ENCODE data around the gene PSORS1C2. TPM values are rescaled to one million over a fixed set of nuclear protein-coding genes. Genes with fewer than 3 reads are reported as not detected.

PSORS1C2 gene
- not detected in 2 replicates for total RNA-seq

DNA sequence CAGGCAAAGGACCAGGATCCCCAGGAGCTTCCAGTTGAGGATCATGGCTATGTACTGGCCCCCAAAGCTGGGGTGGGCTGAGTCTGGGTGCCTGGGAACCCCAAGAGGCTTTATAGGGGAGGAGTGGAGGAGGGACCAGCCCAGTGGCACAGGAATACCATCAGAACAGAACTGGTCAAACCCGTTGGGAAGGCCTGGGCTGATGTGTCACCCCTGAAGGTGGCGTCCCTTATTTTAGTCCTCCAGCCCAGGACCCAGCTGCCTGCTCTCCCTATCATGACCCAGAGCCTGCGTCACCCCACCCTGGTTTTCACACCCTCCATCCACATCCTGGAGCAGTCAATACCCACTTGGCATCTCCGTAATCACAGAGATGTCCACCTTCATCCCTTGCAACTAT, at the start of gene PSORS1C2:
PSORS1C2 (minus strand) TSS at position 85 of the 400 bp plus-strand sequence; CDS start at position 45, 40 bp downstream.

DNA sequence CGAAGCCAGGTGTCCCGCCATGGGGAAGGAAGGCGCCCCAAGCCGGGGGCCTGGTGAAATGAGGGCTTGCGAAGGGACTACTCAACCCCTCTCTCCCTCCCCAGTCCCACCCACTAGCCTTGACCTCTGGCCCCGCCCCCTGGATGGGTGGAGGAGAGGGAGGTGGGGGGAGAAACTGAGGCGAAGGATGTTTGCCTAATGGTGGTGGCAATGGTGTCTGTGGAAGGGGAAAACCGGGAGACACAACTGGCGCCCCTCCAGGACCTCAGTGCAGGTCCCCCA, 31.7 kb upstream of the PSORS1C2 start, which contains the start of gene POU5F1:
POU5F1 (minus strand) TSS at position 83 of the 282 bp plus-strand sequence; CDS start at position 21, 62 bp downstream.

DNA sequence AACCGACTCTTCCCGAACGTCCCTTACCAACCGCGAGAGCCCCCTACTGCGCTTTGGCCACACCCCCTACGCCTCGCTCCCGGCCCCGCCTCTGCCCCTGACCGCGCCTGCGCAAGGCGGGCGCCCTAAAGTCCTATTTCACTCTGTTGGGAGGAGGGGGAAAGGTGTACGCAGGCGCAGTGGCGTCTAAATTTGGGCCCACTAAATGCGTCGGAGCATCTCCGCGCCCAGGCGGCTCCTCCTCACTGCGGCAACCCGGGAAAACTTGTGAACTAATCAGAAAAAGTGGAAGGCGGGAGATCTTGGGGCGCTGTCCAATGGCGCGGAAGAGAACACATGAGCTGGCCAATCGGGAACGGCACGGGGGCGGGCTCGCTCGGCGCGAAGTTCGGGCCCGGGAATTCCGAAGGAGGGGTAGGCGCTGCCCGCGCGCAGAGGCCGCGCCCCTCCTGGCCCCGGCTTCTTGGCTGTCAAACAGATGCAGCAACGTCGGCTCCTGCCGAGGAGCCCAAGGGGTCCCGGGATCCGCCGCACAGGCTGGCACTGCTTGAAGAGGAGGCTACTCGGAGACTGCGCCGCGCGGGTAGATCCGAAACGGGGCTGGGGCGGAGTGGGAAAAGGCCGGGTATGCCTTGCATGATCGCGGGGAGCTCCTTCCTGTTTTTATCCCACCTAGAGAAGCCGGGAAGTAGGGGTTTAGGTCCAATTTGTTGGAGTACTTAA, 19.4 kb upstream of the PSORS1C2 start, which contains the start of gene TCF19:
TCF19 (plus strand) TSS at position 450 of the 723 bp plus-strand sequence. CDS start 881 bp downstream, outside the sequence.

DNA sequence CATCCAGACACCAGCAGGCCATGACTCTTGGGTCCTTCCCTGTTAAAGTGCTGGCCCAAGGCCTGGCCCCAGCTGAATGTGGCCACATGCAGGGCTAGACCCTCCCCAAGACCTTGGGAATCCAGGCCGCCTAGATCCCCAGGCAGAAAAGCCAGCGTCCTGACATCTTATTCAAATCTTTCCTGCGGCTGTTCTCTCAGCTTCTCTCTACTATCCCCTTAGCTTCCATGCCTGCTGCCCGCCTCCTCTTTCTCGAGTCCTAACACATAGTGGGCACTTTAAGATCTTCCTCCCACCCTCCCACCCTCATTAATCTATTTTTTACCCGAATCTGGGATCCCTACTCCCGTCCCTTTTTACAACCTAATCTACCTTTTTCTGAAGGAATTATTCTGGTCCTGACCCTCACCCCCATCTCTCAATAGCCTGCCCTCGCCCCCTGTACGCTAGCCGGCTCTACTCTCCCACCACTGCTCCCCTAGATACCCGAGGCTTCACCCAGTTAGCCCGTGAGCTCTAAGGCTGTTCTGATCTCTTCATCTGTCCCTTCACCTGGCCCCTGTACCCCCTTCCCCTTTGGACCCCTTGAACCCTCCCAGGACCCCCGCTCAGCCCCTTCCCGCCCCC, 18.8 kb upstream of the PSORS1C2 start, which contains the start of gene CCHCR1:
CCHCR1 (minus strand) TSS at position 290 of the 627 bp plus-strand sequence; CDS start at position 88, 202 bp downstream.

DNA sequence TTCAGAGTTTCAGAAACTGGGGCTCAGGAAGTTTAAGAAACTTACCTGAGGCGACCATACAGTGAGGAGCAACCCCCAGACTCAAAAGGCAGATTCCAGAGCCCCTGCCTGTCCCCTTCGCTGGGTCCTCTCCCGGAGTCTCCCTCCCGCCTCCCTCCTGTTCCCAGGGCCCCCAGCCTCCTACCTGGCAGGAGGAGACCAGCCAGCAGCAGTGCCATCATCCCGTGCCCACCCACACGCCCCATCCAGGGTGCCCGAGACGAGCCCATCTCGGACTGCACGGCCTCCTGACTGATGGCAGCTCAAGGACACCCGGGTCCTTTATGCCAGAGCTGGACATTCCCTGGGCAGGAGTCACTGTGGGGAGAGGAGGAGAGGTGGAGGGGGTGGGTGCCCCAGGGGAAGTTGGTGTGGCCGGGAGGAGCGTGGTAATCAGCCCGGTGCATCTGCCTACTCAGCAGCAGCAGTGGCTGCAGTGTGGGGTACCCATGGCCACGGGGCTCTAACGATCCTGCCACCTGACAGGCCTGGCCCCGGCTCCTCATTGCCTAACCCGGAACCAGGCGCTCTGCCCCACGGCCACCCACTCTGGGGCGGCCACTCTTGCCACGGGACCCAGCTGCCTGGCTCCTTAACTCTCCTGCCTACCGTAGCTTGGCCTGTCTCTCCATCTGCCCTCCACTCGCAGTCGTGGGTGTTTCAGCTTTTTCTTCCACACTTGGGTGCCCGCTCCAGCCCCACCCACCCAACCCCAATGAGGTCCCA, 18.5 kb downstream of the PSORS1C2 start, which contains the start of gene CDSN:
CDSN (minus strand) TSS at position 296 of the 765 bp plus-strand sequence; CDS start at position 269, 27 bp downstream.

DNA sequence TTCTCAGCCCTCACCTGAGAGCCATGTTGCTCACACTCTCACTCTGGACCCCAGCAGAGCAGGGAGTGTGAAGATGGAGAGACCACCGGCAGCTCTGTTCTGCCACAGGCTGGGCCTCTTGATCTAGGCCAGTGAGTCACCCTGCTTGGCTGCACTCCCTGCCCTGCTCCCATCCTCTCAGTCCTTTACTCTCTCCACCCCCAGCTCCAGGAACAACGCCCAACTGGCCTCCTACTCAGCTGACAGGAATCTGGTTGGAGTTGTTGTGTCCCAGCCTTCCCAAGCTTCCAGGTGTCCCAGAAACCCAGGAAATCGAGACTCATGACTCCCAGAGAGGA, 24.4 kb downstream of the PSORS1C2 start, which contains the start of gene PSORS1C1:
PSORS1C1 (plus strand) TSS at position 260 of the 338 bp plus-strand sequence. CDS start 14,833 bp downstream, outside the sequence.

DNA sequence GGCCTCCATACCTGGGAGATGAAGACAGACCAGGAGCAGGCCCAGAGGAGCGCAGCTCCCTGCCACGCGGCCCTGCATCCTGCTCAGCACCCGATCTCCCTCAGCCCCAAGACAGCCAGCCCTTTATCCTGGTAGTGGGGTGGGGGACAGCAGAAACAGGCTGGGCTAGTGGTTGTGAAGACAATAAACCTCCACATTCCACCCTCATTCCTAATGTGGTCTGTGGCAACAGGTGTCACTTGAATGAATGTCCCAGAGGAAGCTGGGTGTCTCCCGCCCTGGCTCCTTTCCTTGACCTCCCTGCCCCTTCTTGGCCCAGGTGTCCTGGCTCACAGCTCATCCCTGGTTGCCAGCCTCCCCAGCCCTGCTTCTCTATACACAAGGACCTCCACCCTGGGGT, 26.4 kb downstream of the PSORS1C2 start, which contains the start of gene C6orf15:
C6orf15 (minus strand) TSS at position 98 of the 400 bp plus-strand sequence; CDS start at position 78, 20 bp downstream.

Small RNAs within 50 kb of the gene (small RNA-seq; reads per million reads assigned to genes)
- gene POLR2LP1: not detected

Other genes with a start within 250 kb of the PSORS1C2 start
- 12.8 and 21.8 TPM in 2 replicates for gene GTF2H4, start 230.9 kb downstream of the PSORS1C2 start, total RNA-seq
- gene VARS2, start 224.8 kb downstream of the PSORS1C2 start, total RNA-seq: 16.0 and 20.2 TPM in 2 replicates
- gene SFTA2, start 206.9 kb downstream of the PSORS1C2 start, total RNA-seq: not detected in 2 replicates
- gene MUCL3, start 198.1 kb downstream of the PSORS1C2 start, total RNA-seq: not detected in 2 replicates
- gene MUC21, start 155.3 kb downstream of the PSORS1C2 start, total RNA-seq: not detected in 2 replicates
- gene MUC22, start 128.6 kb downstream of the PSORS1C2 start, total RNA-seq: not detected in 2 replicates
- gene C6orf15, start 26.5 kb downstream of the PSORS1C2 start, total RNA-seq: not detected in 2 replicates
- 2.0 and 4.2 TPM in 2 replicates for gene PSORS1C1, start 24.3 kb downstream of the PSORS1C2 start, total RNA-seq
- not detected in 2 replicates for gene CDSN, start 18.6 kb downstream of the PSORS1C2 start, total RNA-seq
- 14.6 and 14.9 TPM in 2 replicates for gene CCHCR1, start 18.7 kb upstream of the PSORS1C2 start, total RNA-seq
- gene TCF19, start 19.5 kb upstream of the PSORS1C2 start, total RNA-seq: 24.2 and 30.3 TPM in 2 replicates
- 0.27 TPM in 1 of 2 replicates, not detected in the other for gene POU5F1, start 31.6 kb upstream of the PSORS1C2 start, total RNA-seq
- 65.5 and 197 TPM in 2 replicates for gene HLA-C, start 133.0 kb upstream of the PSORS1C2 start, total RNA-seq
- 86.9 and 125 TPM in 2 replicates for gene HLA-B, start 218.1 kb upstream of the PSORS1C2 start, total RNA-seq